Measurements from ENCODE around the gene GRID1.

DNA sequence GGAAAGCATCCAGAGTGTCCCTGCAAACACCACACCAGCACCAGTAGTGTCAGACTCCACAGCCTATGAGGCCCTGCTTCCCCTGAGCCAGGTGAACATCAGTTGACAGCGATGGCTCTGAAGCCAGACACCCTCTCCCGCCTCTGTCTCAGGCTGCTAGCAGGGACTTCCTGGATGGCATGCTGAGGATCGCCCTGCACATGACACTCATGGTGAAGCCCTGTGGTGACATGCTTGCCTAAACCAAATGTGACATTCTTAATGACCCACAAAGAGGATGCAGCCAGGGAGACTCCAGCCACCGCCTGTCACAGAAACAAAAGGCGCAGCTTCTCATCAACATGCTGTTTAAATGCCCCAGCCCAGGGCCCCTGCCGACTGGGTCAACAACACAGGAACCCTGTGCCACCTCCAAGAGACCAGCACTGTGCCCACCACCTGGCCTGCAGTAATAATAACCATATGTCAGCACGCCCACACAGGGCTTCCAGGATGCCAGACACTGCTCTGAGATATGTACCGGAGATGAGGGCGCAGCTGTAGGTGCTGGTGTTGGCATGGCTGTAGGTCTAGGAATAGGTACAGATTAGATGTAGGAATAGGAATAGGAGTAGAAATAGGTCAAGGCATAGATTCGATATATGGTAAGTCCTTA is 81.3 kb downstream of the GRID1 start:
- TF ChIP-seq POLR2AphosphoS5 (IDR thresholded peaks at IDR 0.05; ENCODE audit: low read depth, low read length) (no peak), POLR2A (IDR thresholded peaks at IDR 0.05; ENCODE audit: low read depth, low read length) (no peak), SPI1 (IDR thresholded peaks at IDR 0.05; ENCODE audit: low read depth, low read length) (no peak)

Measured in GM12891 (cell line).